ENCODE data around the gene ITGA11.

The ITGA11 gene

GRCh38 chr15:68325726-68326125, 106.2 kb downstream of the ITGA11 start:
- no peak for DNase-seq

- DNase-seq = no peak
These were observed 109.2 kb downstream of the ITGA11 start for GRCh38 chr15:68322796-68323195.

GRCh38 chr15:68321229-68321628, 110.7 kb downstream of the ITGA11 start:
- DNase-seq = no peak

GRCh38 chr15:68319997-68320396, 112.0 kb downstream of the ITGA11 start:
- DNase-seq = no peak

GRCh38 chr15:68318931-68319909, 112.7 kb downstream of the ITGA11 start:
- DNase-seq = no peak

- DNase-seq = no peak
These were observed 113.7 kb downstream of the ITGA11 start for GRCh38 chr15:68318008-68318835.

- DNase-seq = no peak
These were observed 114.5 kb downstream of the ITGA11 start for GRCh38 chr15:68317281-68318007.

GRCh38 chr15:68316061-68316804, 115.7 kb downstream of the ITGA11 start:
- DNase-seq = no peak

GRCh38 chr15:68315495-68316031, 116.4 kb downstream of the ITGA11 start:
- no peak for DNase-seq

GRCh38 chr15:68315035-68315434, 116.9 kb downstream of the ITGA11 start:
- no peak for DNase-seq

GRCh38 chr15:68314563-68314962, 117.4 kb downstream of the ITGA11 start:
- DNase-seq = no peak

- no peak for DNase-seq
These were observed 118.2 kb downstream of the ITGA11 start for GRCh38 chr15:68313501-68314410.

- no peak for DNase-seq
These were observed 119.2 kb downstream of the ITGA11 start for GRCh38 chr15:68312701-68313204.

GRCh38 chr15:68311859-68312557, 120.0 kb downstream of the ITGA11 start:
- no peak for DNase-seq

GRCh38 chr15:68311464-68311835, 120.5 kb downstream of the ITGA11 start:
- DNase-seq = no peak

- DNase-seq = no peak
These were observed 121.0 kb downstream of the ITGA11 start for GRCh38 chr15:68310804-68311463.

GRCh38 chr15:68310178-68310803, 121.7 kb downstream of the ITGA11 start:
- DNase-seq = no peak

GRCh38 chr15:68309024-68309423, 122.9 kb downstream of the ITGA11 start:
- DNase-seq = no peak
